Measurements from ENCODE around the gene WNT9B. TPM values are rescaled to one million over a fixed set of nuclear protein-coding genes. Genes with fewer than 3 reads are reported as not detected.

Gene WNT9B
- total RNA-seq, 3 donors from 2014 or later (not counting 1 experiment from before 2014, with no cell fraction given) = not detected

DNA sequence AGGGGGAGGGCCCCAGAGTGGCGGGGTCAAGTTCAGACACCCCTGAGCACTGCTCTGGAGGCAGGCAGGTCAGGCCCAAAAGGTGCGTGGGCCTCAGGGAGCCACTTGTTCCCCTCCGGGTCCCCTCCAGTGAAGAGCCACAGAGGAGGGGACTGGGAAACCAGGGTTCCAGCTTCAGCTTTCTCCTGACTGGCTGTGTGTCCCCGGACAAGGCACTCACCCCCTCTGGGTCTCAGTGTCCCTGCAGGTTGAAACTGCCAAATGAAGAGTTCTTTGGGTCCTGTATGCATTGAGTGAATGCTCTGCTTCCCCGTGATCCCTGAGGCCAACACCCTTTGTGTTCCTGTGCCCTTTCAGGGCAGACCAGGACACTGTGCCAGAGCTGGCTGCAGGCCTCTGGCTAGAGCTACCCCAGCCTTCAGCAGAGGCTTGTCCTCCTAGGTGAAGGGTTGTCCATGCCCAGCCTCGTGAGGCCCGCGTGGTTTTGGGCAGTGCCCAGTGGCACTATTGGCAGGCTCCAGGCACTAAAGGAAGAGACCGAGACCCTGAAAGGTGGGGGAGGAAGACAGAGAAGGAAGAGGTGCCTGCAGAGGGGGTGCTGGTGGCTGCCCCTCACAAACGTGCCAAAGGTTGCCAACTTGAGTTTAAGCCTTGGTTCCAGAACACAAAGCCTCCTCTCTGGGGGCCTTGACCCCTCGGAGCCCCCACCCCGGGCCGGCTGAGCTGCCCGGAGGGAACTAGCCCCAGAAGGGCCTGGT lies 19.6 kb upstream of the WNT9B start:
- Histone ChIP-seq H3K4me3 (ENCODE audit: low read length) (no peak overlapping the region), H3K27ac (ENCODE audit: low read length) (no peak overlapping the region), H3K36me3 (ENCODE audit: control insufficient read depth, insufficient read depth, low read length) (no peaks in the 10 kb centered on the region), H3K27me3 (ENCODE audit: control insufficient read depth, insufficient read depth, low read length) (no peaks in the 10 kb centered on the region), H3K9me3 (ENCODE audit: control insufficient read depth, insufficient read depth, low read length) (no peaks in the 10 kb centered on the region), H3K4me1 (ENCODE audit: control insufficient read depth, insufficient read depth, low read length) (no peaks in the 10 kb centered on the region)
- no peak for DNase-seq
- Mint-ChIP-seq H3K27me3 (ENCODE audit: low read depth in 2 of 2) (peaks cover 6 to 14% of the 10 kb centered on the region in 2 donors), H3K4me3 (no peak overlapping the region), H3K36me3 (no peaks in the 10 kb centered on the region), H3K9me3 (no peaks in the 10 kb centered on the region), H3K27ac (no peak overlapping the region), H3K4me1 (peaks cover 7% of the 10 kb centered on the region in 2 donors)
- TF ChIP-seq, protein P1, sequence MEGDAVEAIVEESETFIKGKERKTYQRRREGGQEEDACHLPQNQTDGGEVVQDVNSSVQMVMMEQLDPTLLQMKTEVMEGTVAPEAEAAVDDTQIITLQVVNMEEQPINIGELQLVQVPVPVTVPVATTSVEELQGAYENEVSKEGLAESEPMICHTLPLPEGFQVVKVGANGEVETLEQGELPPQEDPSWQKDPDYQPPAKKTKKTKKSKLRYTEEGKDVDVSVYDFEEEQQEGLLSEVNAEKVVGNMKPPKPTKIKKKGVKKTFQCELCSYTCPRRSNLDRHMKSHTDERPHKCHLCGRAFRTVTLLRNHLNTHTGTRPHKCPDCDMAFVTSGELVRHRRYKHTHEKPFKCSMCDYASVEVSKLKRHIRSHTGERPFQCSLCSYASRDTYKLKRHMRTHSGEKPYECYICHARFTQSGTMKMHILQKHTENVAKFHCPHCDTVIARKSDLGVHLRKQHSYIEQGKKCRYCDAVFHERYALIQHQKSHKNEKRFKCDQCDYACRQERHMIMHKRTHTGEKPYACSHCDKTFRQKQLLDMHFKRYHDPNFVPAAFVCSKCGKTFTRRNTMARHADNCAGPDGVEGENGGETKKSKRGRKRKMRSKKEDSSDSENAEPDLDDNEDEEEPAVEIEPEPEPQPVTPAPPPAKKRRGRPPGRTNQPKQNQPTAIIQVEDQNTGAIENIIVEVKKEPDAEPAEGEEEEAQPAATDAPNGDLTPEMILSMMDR (IDR thresholded peaks at IDR 0.05) = no peak
- ATAC-seq = no peak
- intact Hi-C loops (cut with micrococcal nuclease) = no loop called here
- 80% methylated on average over 14 of the region's 14 CpGs for WGBS (ENCODE audit: insufficient coverage)

- H3K27ac Mint-ChIP-seq = no peak overlapping the region
- H3K9me3 Mint-ChIP-seq = no peaks in the 10 kb centered on the region
- Histone ChIP-seq H3K4me3 (ENCODE audit: low read length) (no peak overlapping the region), H3K36me3 (ENCODE audit: control insufficient read depth, insufficient read depth, low read length) (no peaks in the 10 kb centered on the region), H3K27me3 (ENCODE audit: control insufficient read depth, insufficient read depth, low read length) (no peaks in the 10 kb centered on the region), H3K9me3 (ENCODE audit: control insufficient read depth, insufficient read depth, low read length) (no peaks in the 10 kb centered on the region), H3K27ac (ENCODE audit: low read length) (no peak overlapping the region), H3K4me1 (ENCODE audit: control insufficient read depth, insufficient read depth, low read length) (no peaks in the 10 kb centered on the region)
- H3K4me1 Mint-ChIP-seq = peaks cover 7% of the 10 kb centered on the region in 2 donors
- TF ChIP-seq, protein P1 (IDR thresholded peaks at IDR 0.05) = no peak
- 82% methylated on average over 11 of the region's 11 CpGs for WGBS (ENCODE audit: insufficient coverage)
- no peaks in the 10 kb centered on the region for H3K36me3 Mint-ChIP-seq
- H3K27me3 Mint-ChIP-seq (ENCODE audit: low read depth in 2 of 2) = peaks cover 6 to 14% of the 10 kb centered on the region in 2 donors
- intact Hi-C loops (cut with micrococcal nuclease) = no loop called here
- no peak for ATAC-seq
- DNase-seq = no peak
- no peak overlapping the region for H3K4me3 Mint-ChIP-seq
These were observed 19.0 kb upstream of the WNT9B start for GRCh38 chr17:46832331-46832821.

DNA sequence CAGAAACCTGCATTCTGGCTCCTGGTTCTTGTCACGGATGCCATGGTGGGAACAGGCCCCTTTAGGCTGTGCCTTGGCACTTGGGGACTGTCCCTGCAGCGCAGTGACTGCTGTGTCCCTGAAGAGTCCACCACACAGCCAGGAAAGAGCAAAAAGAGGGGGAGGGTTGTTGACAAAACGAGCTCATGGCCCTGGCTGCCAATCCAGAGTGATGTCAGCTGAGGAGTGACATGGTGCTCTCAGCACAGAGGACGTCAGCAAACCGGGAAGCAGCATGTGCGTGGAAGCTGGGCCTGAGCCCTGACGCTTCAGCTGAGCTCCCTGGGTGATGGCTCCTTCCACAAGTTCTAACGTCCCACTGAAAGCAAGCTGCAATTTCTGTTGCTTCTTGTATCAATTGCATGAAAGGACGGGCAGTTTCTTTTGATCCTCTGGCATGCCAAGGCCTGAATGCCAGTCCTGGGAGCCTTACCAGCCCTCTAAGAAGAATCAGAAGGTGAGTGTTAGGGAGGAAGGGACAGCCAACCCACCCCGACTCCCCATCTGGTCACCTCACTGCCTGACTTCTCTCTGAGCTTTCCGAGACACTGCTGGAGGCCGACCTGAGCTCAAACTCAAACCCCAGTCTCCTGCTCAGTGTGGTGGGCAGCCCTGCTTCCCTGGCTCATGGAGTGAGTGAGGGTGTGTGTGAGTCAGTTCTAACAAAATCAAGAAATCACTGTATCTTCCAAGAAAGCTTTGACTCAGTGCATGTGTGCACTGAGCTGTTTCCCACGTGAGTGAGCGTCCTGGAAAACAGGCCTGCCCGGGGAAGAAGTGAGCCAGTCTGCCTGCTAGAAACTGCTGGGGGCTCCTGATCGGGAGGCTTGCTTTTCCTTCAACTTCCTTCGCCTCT lies 18.2 kb upstream of the WNT9B start:
- H3K27ac Mint-ChIP-seq = no peak overlapping the region
- DNase-seq (no peak), ATAC-seq (no peak)
- no peaks in the 10 kb centered on the region for H3K9me3 Mint-ChIP-seq
- H3K4me3 Mint-ChIP-seq = no peak overlapping the region
- H3K4me1 Mint-ChIP-seq = peaks cover 7% of the 10 kb centered on the region in 2 donors
- Histone ChIP-seq H3K27me3 (ENCODE audit: control insufficient read depth, insufficient read depth, low read length) (no peaks in the 10 kb centered on the region), H3K27ac (ENCODE audit: low read length) (no peak overlapping the region), H3K36me3 (ENCODE audit: control insufficient read depth, insufficient read depth, low read length) (no peaks in the 10 kb centered on the region), H3K4me1 (ENCODE audit: control insufficient read depth, insufficient read depth, low read length) (no peaks in the 10 kb centered on the region), H3K4me3 (ENCODE audit: low read length) (no peak overlapping the region), H3K9me3 (ENCODE audit: control insufficient read depth, insufficient read depth, low read length) (no peaks in the 10 kb centered on the region)
- intact Hi-C loops (cut with micrococcal nuclease) = no loop called here
- 82% methylated on average over 16 of the region's 17 CpGs for WGBS (ENCODE audit: insufficient coverage)
- H3K27me3 Mint-ChIP-seq (ENCODE audit: low read depth in 2 of 2) = peaks cover 6 to 14% of the 10 kb centered on the region in 2 donors
- H3K36me3 Mint-ChIP-seq = no peaks in the 10 kb centered on the region
- TF ChIP-seq, protein P1 (IDR thresholded peaks at IDR 0.05) = no peak

All from natural killer cell (primary cell).